ENCODE results near the gene IPCEF1. TPM values are rescaled to one million over a fixed set of nuclear protein-coding genes. Genes with fewer than 3 reads are reported as not detected.

IPCEF1 gene
- total RNA-seq, 6 experiments from 2014 or later, result 0.31 TPM; not detected in 5

- no peak for DNase-seq
- H3K9me3 Mint-ChIP-seq, result no peaks in the 10 kb centered on the region
- peaks cover 9% of the 10 kb centered on the region; the same call in 1 of the 2 replicates for H3K4me1 Mint-ChIP-seq (ENCODE audit: low read depth)
- no peaks in the 10 kb centered on the region for H3K36me3 Mint-ChIP-seq (ENCODE audit: low read depth)
- no peak for TF ChIP-seq CTCF (IDR thresholded peaks at IDR 0.05)
- no peak overlapping the region for H3K27ac Mint-ChIP-seq
- H3K4me3 Mint-ChIP-seq, result no peak overlapping the region
- H3K27me3 Mint-ChIP-seq (ENCODE audit: insufficient read depth), result no peaks in the 10 kb centered on the region; the same call in 1 of the 2 replicates
These were observed 82.4 kb downstream of the IPCEF1 start for GRCh38 chr6:154274168-154274567.

DNA sequence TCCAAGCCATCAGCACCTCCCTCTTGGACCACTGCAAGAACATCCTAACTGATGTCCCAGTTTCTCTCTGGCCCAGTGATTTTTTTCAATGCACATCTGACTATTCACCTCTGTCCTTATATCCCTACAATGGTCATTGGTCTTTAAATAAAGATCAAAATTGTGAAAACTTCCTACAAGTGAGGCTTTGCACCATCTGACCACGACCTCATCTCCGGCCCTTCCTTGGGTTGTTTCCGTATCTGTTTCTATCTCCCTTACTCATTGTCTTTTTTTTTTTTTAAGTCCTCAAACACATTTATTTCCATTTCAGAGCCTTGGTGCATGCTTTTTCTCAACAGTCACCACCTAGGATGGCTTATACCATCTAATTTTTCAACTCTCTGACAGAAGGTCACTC lies 88.1 kb downstream of the IPCEF1 start:
- Mint-ChIP-seq H3K27me3 (ENCODE audit: insufficient read depth) (peaks cover 9% of the 10 kb centered on the region), H3K27ac (no peak overlapping the region), H3K4me1 (ENCODE audit: low read depth) (no peaks in the 10 kb centered on the region), H3K4me3 (no peak overlapping the region), H3K36me3 (ENCODE audit: low read depth) (no peaks in the 10 kb centered on the region), H3K9me3 (no peaks in the 10 kb centered on the region)
- TF ChIP-seq CTCF (IDR thresholded peaks at IDR 0.05), result no peak
- DNase-seq, result no peak

GRCh38 chr6:154267508-154268106 lies 89.0 kb downstream of the IPCEF1 start:
- Mint-ChIP-seq H3K9me3 (no peaks in the 10 kb centered on the region), H3K27me3 (ENCODE audit: insufficient read depth) (peaks cover 9% of the 10 kb centered on the region), H3K27ac (no peak overlapping the region), H3K4me1 (ENCODE audit: low read depth) (no peaks in the 10 kb centered on the region), H3K36me3 (ENCODE audit: low read depth) (no peaks in the 10 kb centered on the region), H3K4me3 (no peak overlapping the region)
- no peak for TF ChIP-seq CTCF (IDR thresholded peaks at IDR 0.05)
- no peak for DNase-seq

DNA sequence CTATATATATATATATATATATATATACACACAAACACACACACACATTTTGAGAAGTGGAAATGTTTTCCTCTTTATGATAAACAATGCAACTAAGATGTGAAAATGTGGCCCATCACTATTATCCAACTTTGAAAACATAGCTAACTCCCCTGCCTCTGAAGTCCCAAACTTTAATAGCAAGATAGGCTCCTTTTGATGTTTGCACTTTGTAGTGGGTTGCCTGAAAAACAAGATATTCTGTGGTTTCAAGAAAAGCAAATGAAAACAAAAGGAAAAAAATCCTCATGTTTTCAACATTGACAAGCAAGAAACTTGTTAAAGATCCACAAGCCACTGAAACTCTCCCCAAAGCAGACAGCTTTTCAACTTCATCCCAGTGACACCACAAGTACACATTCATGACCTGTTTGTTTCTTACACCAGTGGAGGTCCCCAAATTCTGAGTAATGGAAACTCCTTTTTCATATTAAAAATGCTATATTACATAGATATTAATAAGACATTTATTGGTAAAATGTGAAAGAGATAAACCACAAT lies 90.0 kb downstream of the IPCEF1 start:
- no peak overlapping the region for H3K27ac Mint-ChIP-seq
- no peak overlapping the region for H3K4me3 Mint-ChIP-seq
- no peak for TF ChIP-seq CTCF (IDR thresholded peaks at IDR 0.05)
- no peak for DNase-seq
- H3K36me3 Mint-ChIP-seq (ENCODE audit: low read depth), result no peaks in the 10 kb centered on the region
- no peaks in the 10 kb centered on the region for H3K4me1 Mint-ChIP-seq (ENCODE audit: low read depth)
- peaks cover 12% of the 10 kb centered on the region for H3K27me3 Mint-ChIP-seq (ENCODE audit: insufficient read depth)
- no peaks in the 10 kb centered on the region for H3K9me3 Mint-ChIP-seq

GRCh38 chr6:154261688-154262397 lies 94.8 kb downstream of the IPCEF1 start:
- no peak overlapping the region for H3K27ac Mint-ChIP-seq
- DNase-seq, result no peak
- peaks cover 5% of the 10 kb centered on the region for H3K27me3 Mint-ChIP-seq (ENCODE audit: insufficient read depth)
- no peak for TF ChIP-seq CTCF (IDR thresholded peaks at IDR 0.05)
- no peaks in the 10 kb centered on the region for H3K36me3 Mint-ChIP-seq (ENCODE audit: low read depth)
- no peaks in the 10 kb centered on the region for H3K9me3 Mint-ChIP-seq
- H3K4me1 Mint-ChIP-seq (ENCODE audit: low read depth), result no peaks in the 10 kb centered on the region
- no peak overlapping the region for H3K4me3 Mint-ChIP-seq
